PC-3 (cell line): ENCODE results near the gene GC.

Experiments used
- CTCF ChIP-seq: fragments of 300-600 bp; sonication (generic); conservative IDR thresholded peaks from 2 replicates; pipeline ENCODE4 v1.5.1; 2017; ENCODE audit warnings: antibody characterized with exemption, low read depth, mild to moderate bottlenecking, low read length
- EZH2 ChIP-seq: fragments of 300-600 bp; sonication (generic); IDR thresholded peaks from one replicate; pipeline ENCODE4 v1.6.1; 2017; ENCODE audit warnings: antibody characterized with exemption, mild to moderate bottlenecking, low read length; ENCODE audit not compliant: unreplicated experiment
- EZH2phosphoT487 ChIP-seq: fragments of 300-600 bp; sonication (generic); IDR thresholded peaks from 2 replicates; pipeline ENCODE4 v1.6.1; 2018; ENCODE audit warnings: mild to moderate bottlenecking, antibody characterized with exemption, low read length, borderline replicate concordance

DNA sequence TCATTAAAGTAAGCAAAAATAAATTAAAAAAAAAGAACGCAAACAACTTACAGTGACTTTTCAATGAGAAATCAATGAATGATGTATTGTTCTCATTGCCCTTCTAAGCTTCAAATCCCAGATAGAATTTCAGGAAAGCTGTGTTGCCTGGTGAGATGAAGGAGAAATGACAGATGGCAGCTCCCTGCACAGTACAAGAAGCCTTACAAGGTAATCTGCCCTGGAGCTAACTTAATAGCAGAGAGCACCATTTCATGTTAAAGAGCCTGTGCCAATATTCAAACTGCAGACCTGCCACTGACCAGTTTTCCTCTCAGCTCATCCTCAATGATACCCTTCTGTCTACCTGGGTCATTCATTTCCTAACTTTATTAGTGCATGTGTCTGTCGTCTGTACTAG lies 54.0 kb downstream of the GC start:
- no peak for TF ChIP-seq CTCF
- TF ChIP-seq EZH2phosphoT487 = no peak
- no peak for TF ChIP-seq EZH2
